GM12892 (cell line): ENCODE measurements around the gene PLXNB1.

ENCODE experiments used
- POLR2A ChIP-seq: IDR thresholded peaks from 2 replicates; pipeline ENCODE4 v1.6.1; 2011; ENCODE audit warnings: low read depth, low read length, control low read depth
- POLR2AphosphoS5 ChIP-seq: IDR thresholded peaks from 2 replicates; pipeline ENCODE4 v1.6.1; 2011; ENCODE audit warnings: low read depth, low read length, control low read depth
- TAF1 ChIP-seq: IDR thresholded peaks from 2 replicates; pipeline ENCODE4 v1.6.1; 2011; ENCODE audit warnings: low read depth, mild to moderate bottlenecking, control low read depth, low read length, borderline replicate concordance

- TF ChIP-seq TAF1: peak; percentile 90
- peak; percentile 98 for TF ChIP-seq POLR2A
- peak; percentile 98 for TF ChIP-seq POLR2AphosphoS5
Observed at GRCh38 chr3:48465531-48466378, 35.9 kb upstream of the PLXNB1 start.
